Upper lobe of left lung (tissue), 4 donors: ENCODE data around the gene LAMA2.

ENCODE experiments used
- CTCF ChIP-seq, 6 experiments: fragments of 450-650 bp in 4 of 6; fragments of 200-600 bp in 2 of 6; sonication (generic) in 2 of 6; IDR thresholded peaks; one replicate each; pipeline ENCODE4 v1.5.1; 2016 to 2019; ENCODE audit warnings: antibody characterized with exemption in 6 of 6
- EP300 ChIP-seq, 4 donors: sonication (generic); formaldehyde crosslinking; IDR thresholded peaks; one replicate each; pipeline ENCODE4 v1.5.1; 2017; ENCODE audit warnings: antibody characterized with exemption in 4 of 4, control low read depth in 2 of 4
- POLR2A ChIP-seq, 4 donors: fragments of 450-650 bp; IDR thresholded peaks; one replicate each; pipeline ENCODE4 v1.5.1; 2016 to 2017; ENCODE audit warnings: antibody characterized with exemption in 4 of 4, mild to moderate bottlenecking in 2 of 4
- POLR2AphosphoS5 ChIP-seq, 2 donors: sonication (generic); formaldehyde crosslinking; IDR thresholded peaks; one replicate each; pipeline ENCODE4 v1.5.1; 2017; ENCODE audit warnings: antibody characterized with exemption in 2 of 2

- TF ChIP-seq CTCF (IDR thresholded peaks at IDR 0.05) (no peak), POLR2A (IDR thresholded peaks at IDR 0.05) (no peak), POLR2AphosphoS5 (IDR thresholded peaks at IDR 0.05) (no peak), EP300 (IDR thresholded peaks at IDR 0.05) (no peak)
Measured at GRCh38 chr6:129302671-129303070, 419.7 kb downstream of the LAMA2 start.
